Right ventricle myocardium inferior (tissue), 1 donor: ENCODE measurements around the gene JAKMIP2. TPM values are rescaled to one million over a fixed set of nuclear protein-coding genes. Genes with fewer than 3 reads are reported as not detected.
A peak's percentile ranks its signal among the peaks of the same experiment; 100 is the strongest.
"Not testable (repeated sequence)": the region's sequence is repeated elsewhere in the genome, so short reads cannot be mapped to it uniquely, and the experiment has no call there.

Experiments used
- ATAC-seq: fragments of 200-7000 bp; cut with Tn5 transposase; one replicate; pipeline ENCODE4 v1.9.1; 2020; ENCODE audit warnings: mild to moderate bottlenecking, moderate library complexity
- DNase-seq: peaks from one replicate; pipeline ENCODE4 v3.0.0; 2021; ENCODE audit errors: missing footprints
- intact Hi-C: fragments of 100-400 bp; cut with DNase I; formaldehyde crosslinking; loops from one replicate; pipeline ENCODE4 v1.11.0; 2022
- total RNA-seq: library from RNA; stranded (reverse); fragmentation: NEBNext Ultra II Directional; extraction: Animal tissue kit (Norgen Biotek cat#: 25700); gene quantifications from one replicate; pipeline ENCODE4 v1.2.1, GENCODE V29; 2021
- donor health status: DM: no; HTN: yes; CAD: no; lungs with severe emphysema.

The JAKMIP2 gene
- total RNA-seq, 1 donor from 2014 or later = 0.16 TPM

GRCh38 chr5:147635439-147635838 lies 147.1 kb downstream of the JAKMIP2 start:
- intact Hi-C loops = not testable (repeated sequence)

DNA sequence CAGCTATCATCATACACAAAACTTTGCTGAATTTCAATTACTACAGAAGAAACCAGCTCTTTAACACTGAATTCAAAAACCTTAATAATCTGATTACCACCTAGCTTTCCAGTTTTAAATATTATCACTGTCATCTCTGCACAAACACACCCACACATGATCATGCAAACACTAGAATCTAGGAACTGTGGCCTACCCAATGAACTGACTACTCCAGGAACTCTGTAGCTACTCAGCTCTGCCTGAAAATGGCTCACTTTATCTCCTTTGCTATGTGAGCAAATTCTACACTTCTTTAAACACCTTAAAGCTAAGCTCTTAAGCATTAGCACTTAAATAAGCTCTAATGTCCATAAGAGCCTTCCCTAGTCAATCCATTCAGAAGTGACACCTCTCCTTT lies 149.4 kb downstream of the JAKMIP2 start:
- DNase-seq = no peak
- no peak for ATAC-seq
- intact Hi-C loops = no loop called here

More at GRCh38 chr5:147635439-147635838, 147.1 kb downstream of the JAKMIP2 start:
- not testable (repeated sequence) for ATAC-seq, DNase-seq

DNA sequence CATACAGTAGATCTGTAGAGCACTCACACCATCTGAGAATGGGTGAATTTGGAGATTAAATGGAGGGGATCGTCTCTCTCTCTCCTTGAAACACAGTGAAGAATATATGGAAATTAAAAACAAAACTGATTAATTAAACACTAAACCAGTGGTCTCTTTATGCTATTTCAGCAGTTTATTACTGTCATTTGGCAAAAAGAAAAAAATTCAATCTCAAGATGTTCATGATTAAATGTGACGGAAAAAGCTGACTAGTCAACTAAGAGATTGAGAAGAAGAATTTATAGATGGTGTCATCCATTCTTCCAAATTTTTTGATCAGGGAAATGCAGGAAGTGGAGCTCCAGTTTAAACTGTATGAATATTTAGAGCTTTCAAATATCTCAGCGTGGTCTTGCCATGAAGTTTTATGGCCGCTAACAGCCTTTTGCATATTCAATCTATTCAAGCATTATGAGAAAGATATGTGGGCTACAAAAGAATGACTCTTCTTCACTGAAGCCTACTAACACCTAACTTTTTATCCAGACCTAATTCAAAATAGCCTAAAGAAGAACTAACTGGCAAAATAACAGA lies 151.0 kb downstream of the JAKMIP2 start:
- DNase-seq = no peak
- ATAC-seq = no peak
- intact Hi-C loops = no loop called here

GRCh38 chr5:147629196-147629595 lies 153.3 kb downstream of the JAKMIP2 start:
- no peak for DNase-seq
- intact Hi-C loops = no loop called here
- no peak for ATAC-seq

DNA sequence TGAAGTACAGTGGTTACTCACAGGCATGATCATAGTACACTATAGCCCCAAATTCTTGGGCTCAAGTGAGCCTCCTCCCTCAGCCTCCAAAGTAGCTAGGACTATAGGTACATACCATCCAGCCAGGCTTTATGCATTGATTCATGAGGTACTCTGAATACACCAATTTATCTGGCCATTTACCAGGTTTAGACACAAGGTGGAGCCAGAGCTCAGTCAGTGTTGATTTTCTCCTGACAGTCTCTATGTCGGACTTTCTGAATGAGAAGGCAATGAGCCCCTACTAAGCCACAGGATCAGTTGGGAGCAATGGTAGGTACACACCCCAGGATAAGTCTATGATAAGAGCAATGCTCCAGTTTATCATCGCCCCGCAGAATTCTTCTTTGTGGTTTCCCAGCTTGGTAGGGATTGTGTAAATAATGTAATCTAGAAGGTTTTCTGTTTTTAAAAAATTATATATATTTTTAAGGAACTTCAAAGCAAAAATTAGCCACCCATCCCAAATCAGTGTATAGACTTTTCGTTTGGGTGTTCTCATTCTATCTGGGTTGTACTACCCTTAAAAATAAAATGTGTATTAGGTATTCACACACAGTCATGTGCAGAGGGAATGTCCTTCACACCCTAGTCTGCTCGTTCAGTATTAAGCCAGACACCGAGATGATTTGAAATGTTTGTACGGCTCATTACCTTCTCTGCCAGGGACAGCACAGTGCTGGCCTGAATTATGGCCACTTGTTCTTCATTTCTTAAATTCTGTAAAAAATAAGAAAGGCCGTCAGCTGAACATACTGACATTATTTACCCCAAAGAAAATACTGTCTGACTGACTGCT lies 154.3 kb downstream of the JAKMIP2 start:
- DNase-seq = no peak
- peak; percentile 57 for ATAC-seq
- intact Hi-C loops = loop anchor here (1.0 kb wide), 1 partner anchor 194 kb away; no protein-coding TSS in a partner anchor

GRCh38 chr5:147626464-147626863 lies 156.1 kb downstream of the JAKMIP2 start:
- intact Hi-C loops = no loop called here
- ATAC-seq = no peak

DNA sequence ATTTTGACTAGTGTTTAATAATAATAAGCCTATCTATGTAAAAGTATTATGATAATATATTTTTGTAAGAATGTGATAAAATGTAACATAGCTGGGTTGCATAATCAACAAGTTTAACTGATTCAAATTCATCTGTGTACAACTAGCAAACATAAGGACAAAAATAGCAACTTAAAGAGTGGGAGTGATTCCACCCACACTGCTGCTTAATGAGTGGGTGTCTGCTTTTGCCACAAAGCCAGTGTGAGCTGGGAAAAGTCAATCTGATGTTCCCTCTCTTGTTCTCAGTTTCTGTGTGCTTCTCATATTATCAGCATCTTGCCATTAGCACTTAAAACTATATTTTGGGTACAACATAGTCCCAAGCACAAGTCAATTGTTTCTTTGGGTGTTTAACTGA lies 161.5 kb downstream of the JAKMIP2 start:
- no peak for ATAC-seq
- no peak for DNase-seq
- intact Hi-C loops = no loop called here

More at GRCh38 chr5:147626464-147626863, 156.1 kb downstream of the JAKMIP2 start:
- DNase-seq = no peak

- intact Hi-C loops = no loop called here
- no peak for ATAC-seq
Observed at GRCh38 chr5:147619281-147619878, 163.1 kb downstream of the JAKMIP2 start.

GRCh38 chr5:147617711-147618350 lies 164.7 kb downstream of the JAKMIP2 start:
- intact Hi-C loops = no loop called here
- DNase-seq (no peak), ATAC-seq (no peak)

More at GRCh38 chr5:147619281-147619878, 163.1 kb downstream of the JAKMIP2 start:
- DNase-seq = no peak

GRCh38 chr5:147617191-147617606 lies 165.3 kb downstream of the JAKMIP2 start:
- DNase-seq (no peak), ATAC-seq (no peak)
- intact Hi-C loops = no loop called here

GRCh38 chr5:147616421-147616820 lies 166.1 kb downstream of the JAKMIP2 start:
- ATAC-seq (no peak), DNase-seq (no peak)
- intact Hi-C loops = no loop called here

GRCh38 chr5:147613359-147613758 lies 169.2 kb downstream of the JAKMIP2 start:
- DNase-seq (no peak), ATAC-seq (no peak)
- intact Hi-C loops = no loop called here

DNA sequence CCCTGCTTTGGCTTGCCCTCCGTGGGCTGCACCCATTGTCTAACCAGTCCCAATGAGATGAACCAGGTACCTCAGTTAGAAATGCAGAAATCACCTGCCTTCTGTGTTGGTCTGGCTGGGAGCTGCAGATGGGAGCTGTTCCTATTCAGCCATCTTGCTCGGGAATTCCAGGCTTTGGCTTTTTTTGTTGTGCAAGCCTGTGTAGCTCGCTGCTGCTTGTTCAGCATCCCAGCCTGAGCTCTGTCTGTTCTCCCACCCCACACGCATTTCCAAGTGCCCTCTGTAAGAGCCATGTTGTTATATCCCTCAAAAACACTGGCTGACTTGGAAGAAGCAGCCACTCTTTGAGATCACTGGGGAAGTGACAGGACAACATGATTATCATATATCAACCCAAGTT lies 171.0 kb downstream of the JAKMIP2 start:
- DNase-seq = no peak
- ATAC-seq = no peak
- intact Hi-C loops = no loop called here

DNA sequence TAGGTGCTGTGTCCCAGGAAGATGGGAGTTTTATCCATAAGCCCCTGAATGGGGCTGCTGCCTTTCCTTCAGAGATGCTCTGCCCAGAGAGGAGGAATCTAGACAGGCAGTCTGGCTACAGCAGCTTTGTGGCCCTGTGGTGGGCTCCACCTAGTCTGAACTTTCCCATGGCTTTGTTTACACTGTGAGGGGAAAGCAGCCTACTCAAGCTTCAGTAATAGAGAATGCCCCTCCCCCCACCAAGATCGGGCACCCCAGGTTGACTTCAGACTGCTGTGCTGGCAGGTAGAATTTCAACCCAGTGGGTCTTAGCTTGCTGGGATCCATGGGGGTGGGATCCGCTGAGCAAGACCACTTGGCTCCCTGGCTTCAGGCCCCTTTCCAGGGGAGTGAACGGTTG lies 171.7 kb downstream of the JAKMIP2 start:
- ATAC-seq (no peak), DNase-seq (peak; percentile 46)
- intact Hi-C loops = no loop called here

DNA sequence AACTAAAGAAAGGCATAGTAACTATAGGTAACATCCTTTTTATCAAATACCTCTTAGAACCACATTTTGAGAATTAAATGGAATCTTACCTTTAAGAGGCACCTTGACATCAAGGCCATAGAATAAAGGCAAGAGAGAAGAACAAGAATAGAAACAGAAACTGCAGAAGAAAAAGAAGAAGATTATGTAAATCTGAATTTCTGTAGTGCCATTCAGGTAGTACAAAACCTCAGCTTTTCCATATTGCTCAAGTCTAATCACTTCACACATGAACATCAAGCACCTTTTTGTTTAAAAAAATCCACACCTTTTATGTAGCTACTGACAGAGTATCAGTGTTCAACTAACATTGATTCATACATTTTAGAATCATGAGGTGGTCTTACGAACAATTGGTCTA lies 180.9 kb downstream of the JAKMIP2 start:
- no peak for DNase-seq
- no peak for ATAC-seq
- intact Hi-C loops = no loop called here

DNA sequence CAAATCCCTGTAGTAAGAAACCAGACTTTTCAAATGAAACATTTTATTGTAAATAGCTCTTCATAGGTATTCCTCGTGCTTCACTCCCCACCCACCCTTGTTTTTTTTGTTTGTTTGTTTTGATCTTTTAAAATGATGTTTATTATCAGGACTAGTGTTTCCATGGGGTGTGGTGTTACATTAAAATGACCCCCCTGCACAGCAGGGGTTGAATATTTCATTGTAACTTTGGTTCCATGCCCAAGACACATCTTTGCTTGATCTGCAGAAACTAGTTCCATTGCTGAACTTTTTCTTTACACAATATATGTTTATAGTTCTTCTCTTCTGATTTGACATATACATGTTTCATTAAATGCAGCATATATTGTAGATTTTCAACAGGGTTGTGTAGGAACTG lies 191.4 kb downstream of the JAKMIP2 start:
- ATAC-seq (no peak), DNase-seq (no peak)
- intact Hi-C loops = no loop called here

GRCh38 chr5:147590096-147590495 lies 192.4 kb downstream of the JAKMIP2 start:
- ATAC-seq (no peak), DNase-seq (no peak)
- intact Hi-C loops = no loop called here

- ATAC-seq (no peak), DNase-seq (no peak)
- intact Hi-C loops = no loop called here
Observed at GRCh38 chr5:147586832-147587231, 195.7 kb downstream of the JAKMIP2 start.

DNA sequence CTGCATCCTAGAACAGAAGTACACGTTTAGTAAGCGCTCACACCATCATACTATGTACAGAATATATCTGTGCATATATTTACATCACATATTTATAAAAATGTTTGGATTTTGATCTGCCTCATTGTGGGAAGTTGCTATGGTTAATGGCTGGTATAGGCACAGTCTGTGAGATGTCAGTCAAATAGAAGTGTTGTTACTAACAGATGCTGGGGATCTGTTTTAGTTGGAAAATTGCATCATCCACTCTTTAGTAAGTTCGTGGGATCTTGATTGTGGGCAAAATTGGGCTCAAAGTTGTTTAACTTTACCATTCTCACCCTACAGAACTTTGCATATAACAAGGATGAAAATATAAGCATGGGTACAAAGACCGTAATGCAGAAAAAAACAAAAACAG lies 196.3 kb downstream of the JAKMIP2 start:
- intact Hi-C loops = no loop called here
- no peak for ATAC-seq
- no peak for DNase-seq
